HG03460 (cell line): ENCODE data around the gene ZFC3H1.

Experiments used
- ATAC-seq: cut with Tn5 transposase; IDR thresholded peaks from one replicate; pipeline ENCODE4 v1.9.1; 2021; ENCODE audit not compliant: unreplicated experiment

Gene ZFC3H1

DNA sequence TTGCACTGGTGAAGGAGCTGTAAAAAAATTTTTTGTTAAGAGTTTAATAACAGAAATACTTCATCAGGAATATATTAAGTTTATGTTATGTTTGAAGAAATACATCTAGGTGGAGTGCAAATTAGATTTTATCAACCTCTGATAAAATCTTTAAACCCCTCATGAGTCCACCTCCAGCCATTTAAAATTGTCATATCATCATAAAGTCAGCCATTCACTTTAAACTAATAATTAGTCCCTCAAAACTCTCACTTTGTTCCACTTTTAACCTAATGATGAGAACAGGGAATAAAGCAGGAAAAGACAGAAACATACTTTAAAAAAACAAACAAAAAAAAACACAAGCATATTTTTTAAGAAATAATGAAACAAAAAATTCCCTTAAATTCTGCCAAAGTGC, 25.1 kb downstream of the ZFC3H1 start:
- no peak for ATAC-seq

GRCh38 chr12:71636704-71637115, 26.9 kb downstream of the ZFC3H1 start:
- ATAC-seq = no peak

GRCh38 chr12:71627438-71628002, 36.1 kb downstream of the ZFC3H1 start:
- ATAC-seq = no peak

DNA sequence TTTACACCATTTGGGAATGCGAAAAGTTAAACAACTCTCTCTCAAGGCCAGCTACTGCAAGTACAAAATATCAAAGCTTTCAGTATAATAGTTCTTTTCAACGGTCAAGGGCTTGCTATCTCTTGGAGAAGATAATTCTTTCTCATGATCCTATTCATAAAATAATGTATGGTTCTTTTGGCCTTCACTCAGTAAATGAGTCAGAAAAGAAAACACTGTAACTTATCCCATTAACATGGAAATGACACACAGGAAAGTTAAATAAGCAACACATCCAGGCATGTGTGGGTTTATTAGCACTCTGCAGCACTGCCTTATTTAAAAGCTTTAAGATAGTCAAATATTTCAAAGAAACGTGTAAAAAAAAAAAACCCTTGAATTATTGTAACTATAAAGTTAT, 36.9 kb downstream of the ZFC3H1 start:
- no peak for ATAC-seq

DNA sequence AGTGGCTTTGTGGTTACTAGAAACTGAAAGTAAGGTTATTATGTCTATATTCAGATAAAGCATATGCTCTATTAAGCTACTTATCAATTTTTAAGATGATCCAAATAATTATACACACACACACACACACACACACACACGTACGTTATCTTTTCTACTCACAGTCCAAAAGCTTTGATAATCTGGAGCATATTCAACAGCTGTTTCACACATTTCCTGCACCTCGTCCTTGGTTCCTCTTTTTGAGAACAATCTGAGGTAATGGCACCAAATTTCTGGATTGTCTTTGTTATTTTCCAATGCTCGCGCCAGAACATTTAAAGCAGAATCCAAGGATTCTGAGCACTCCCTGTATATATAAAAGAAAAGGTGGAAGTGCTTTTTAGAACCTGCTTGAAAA, 37.5 kb downstream of the ZFC3H1 start:
- ATAC-seq = peak; percentile 87

- no peak for ATAC-seq
These were observed 38.2 kb downstream of the ZFC3H1 start for GRCh38 chr12:71625476-71625875.

DNA sequence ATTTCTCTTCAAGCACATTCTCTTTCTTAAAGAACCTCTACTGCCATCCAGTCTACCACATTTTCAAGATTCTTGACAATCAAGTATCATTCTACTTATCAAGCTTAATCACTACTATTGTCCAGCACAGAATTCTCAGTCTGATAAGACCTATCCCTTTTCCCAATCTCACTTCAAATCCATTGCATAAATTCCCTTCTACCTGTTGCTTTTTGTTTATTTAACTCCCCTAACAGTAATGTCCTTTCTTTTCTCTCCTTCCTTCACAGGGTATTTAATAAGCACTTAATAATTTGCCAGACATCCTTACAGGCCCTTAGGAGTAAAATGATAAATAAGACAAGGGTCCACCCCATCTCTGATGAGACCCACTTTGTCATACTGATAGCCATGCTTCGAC, 41.7 kb downstream of the ZFC3H1 start:
- ATAC-seq = no peak

DNA sequence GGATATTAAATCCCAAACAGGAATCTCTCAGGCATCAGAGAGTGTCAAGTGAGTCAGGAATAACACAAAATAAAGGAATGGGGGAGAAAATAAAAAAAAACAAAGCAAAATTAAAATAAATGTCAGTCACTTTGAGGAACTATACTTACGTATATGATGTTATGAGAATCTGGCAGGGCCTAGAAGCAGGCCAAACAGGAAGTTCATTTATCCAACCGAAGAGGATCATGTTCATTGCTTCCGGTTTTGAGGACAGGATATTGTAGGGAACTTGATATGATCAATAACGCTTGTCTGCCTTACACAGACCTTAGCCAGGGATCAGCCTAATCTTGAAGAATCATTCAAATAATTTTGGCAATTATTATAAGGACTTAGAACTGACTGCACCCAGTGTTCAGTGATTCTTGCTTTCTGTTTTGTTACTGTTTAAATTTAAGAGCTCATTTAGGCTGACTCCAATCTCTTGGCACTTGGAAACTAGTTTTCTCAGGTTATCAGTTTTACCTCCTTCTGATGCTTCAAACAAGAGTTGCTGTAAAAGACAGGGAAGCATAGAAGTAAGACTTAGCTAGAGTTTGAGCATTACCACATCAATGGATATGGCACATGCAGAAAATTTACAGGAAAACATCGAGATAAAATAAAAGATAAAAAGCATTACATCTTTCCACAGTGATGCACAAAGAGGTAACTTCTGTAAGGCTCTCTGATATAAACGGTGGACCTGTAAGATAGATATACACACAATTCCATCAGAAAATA, 53.4 kb downstream of the ZFC3H1 start:
- no peak for ATAC-seq

GRCh38 chr12:71607494-71608330, 55.9 kb downstream of the ZFC3H1 start:
- no peak for ATAC-seq

DNA sequence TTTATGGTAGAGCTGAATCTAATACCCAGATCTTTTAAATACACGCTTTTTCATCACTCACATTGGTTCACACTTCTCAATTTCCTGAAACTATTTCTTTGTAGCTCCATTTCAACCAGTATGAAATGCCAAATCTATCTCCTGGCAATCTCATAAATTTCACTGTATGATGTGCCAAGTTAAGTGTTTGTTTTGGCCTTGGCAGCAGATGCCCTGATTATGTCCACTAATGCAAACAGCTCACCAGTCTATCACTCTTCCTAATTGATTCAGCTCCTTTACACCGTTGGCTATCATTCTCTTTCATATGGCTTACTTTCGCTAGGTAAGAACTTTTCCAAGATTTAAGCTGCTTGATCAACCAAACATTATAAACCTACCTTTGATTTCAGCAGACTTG, 58.6 kb downstream of the ZFC3H1 start:
- ATAC-seq = no peak

- no peak for ATAC-seq
These were observed 60.7 kb downstream of the ZFC3H1 start for GRCh38 chr12:71602761-71603577.

DNA sequence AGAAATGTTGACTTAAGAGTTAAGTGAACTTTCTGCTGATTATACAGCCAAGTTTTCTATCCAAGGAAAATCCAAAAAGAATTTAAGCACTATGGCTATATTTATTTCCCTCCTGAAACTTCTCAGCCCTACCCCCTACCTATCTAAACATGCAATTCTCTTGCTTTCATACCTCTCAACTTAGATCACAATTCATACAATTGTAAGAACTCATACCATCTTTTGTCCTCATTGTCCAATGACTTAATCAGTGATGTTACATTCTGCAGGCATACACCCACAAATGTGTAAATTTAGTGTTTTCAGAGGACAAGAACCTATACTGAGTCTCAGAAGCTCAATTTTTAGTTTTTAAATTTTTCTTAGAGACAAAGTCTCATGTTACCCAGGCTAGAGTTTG, 62.1 kb downstream of the ZFC3H1 start:
- ATAC-seq = no peak

DNA sequence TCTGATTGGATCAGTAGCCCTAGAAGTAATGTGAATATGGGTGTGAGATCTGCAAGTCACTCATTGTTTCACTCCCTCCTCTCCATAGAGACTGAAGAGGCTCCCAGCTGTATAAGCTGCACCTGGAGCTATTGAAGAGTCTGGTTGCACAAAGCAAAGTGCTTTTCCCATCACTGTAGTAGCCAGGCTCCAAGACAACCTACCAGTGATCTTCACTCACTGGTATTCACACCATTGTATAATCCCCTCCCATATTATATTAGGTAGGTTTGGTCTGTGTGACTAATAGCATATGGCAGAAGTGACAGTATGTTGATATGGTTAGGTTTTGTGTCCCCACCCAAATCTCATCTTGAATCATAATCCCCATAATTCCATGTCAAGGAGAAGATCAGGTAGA, 64.4 kb downstream of the ZFC3H1 start:
- no peak for ATAC-seq

DNA sequence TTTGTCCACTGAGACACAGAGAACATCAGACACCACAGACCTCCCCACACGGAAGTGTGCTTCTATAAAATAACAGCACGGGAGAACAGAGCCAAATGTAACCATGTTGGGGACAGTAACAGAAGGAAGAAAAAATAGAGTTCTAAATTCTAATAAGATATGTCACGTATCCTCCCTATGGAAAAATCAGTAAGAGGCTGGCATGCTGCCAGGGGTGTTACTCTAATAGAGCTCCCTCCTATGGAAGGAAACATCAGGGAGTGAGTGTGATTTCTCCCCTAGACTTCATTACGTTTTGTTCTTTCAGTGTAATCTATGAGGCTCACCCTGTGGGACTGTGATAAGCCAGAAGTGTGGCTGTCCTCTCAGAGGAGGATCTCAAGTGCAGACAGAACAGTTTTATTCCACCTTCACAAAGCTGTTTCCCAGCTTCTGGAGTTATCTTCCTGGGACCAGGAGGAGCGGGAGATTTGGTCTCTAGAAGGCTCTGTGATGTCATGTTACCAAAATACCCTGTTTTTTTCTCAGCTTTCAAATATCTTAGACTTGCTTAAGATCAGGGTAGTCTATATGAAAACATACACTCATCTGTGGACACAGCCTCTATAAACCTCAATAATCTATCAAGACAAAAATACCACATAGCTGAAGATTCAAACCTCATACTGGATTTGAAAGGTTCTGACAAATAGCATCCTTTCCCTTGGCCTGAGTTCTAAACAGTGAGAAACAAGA, 69.3 kb downstream of the ZFC3H1 start:
- no peak for ATAC-seq

DNA sequence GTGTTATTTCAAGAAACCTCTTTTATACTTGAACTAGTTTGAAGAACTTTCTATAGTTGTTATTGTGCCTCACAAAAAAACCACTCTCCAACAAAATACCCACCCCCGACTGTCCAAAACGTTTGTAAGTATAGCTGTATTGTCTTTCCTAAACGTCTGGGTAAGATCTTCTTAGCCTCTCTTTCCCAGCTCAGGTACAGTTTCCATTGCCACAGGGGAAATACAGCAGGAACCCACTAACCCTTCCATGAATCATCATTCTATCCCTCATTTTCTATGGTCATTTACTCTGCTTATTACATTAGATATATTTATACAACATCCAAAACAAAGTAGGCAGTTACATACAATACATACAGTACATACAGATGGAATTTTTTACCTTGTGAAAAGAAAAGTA, 70.8 kb downstream of the ZFC3H1 start:
- ATAC-seq = no peak

GRCh38 chr12:71591601-71592000, 72.0 kb downstream of the ZFC3H1 start:
- no peak for ATAC-seq

DNA sequence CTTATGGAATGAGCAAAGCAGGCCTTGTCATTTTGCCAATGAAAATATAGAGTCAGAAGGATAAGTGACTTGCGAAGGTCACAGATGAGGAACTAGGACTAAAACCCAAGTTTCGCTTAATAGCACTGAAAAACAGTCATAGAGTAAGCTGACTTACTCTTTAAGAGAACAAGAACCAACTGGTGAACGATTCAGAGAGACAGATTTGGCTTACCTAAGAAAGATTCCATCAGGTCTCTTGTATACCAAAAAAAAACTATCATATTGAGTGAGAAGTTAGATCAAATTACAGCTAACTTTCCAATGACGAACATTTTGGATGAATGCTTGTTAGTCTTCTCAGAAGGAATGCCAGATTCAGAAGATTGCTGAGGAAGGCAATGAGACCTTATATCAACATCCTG, 74.2 kb downstream of the ZFC3H1 start:
- no peak for ATAC-seq

GRCh38 chr12:71587012-71587411, 76.6 kb downstream of the ZFC3H1 start:
- ATAC-seq = no peak

GRCh38 chr12:71585218-71585617, 78.4 kb downstream of the ZFC3H1 start:
- ATAC-seq = no peak

- ATAC-seq = no peak
These were observed 79.3 kb downstream of the ZFC3H1 start for GRCh38 chr12:71584356-71584755.

- no peak for ATAC-seq
These were observed 80.7 kb downstream of the ZFC3H1 start for GRCh38 chr12:71582925-71583324.
